GM20431 (cell line): ENCODE measurements around the gene GTF2A1.

Experiments used
- in situ Hi-C: fragments of 300-500 bp; cut with MseI, MboI; formaldehyde crosslinking; loops from one replicate; pipeline ENCODE4 v1.15.0; 2020; ENCODE audit warnings: low sequenced_read_pairs; ENCODE audit not compliant: unreplicated experiment

Gene GTF2A1

GRCh38 chr14:81147140-81147897, 73.4 kb downstream of the GTF2A1 start:
- in situ Hi-C loops: no loop called here

- in situ Hi-C loops: no loop called here
These were observed 75.7 kb downstream of the GTF2A1 start for GRCh38 chr14:81144824-81145603.

- in situ Hi-C loops: no loop called here
These were observed 77.0 kb downstream of the GTF2A1 start for GRCh38 chr14:81143793-81144192.

GRCh38 chr14:81141426-81141825, 79.3 kb downstream of the GTF2A1 start:
- in situ Hi-C loops: no loop called here

- in situ Hi-C loops: no loop called here
These were observed 82.3 kb downstream of the GTF2A1 start for GRCh38 chr14:81138429-81138828.

- in situ Hi-C loops: no loop called here
These were observed 83.4 kb downstream of the GTF2A1 start for GRCh38 chr14:81137316-81137715.

GRCh38 chr14:81133400-81133799, 87.4 kb downstream of the GTF2A1 start:
- in situ Hi-C loops: no loop called here

- in situ Hi-C loops: no loop called here
These were observed 88.3 kb downstream of the GTF2A1 start for GRCh38 chr14:81132468-81132867.

GRCh38 chr14:81129242-81129641, 91.5 kb downstream of the GTF2A1 start:
- in situ Hi-C loops: no loop called here

GRCh38 chr14:81127785-81128184, 93.0 kb downstream of the GTF2A1 start:
- in situ Hi-C loops: no loop called here

- in situ Hi-C loops: no loop called here
These were observed 95.2 kb downstream of the GTF2A1 start for GRCh38 chr14:81125536-81125935.
